Measurements from ENCODE around the gene SAE1.

DNA sequence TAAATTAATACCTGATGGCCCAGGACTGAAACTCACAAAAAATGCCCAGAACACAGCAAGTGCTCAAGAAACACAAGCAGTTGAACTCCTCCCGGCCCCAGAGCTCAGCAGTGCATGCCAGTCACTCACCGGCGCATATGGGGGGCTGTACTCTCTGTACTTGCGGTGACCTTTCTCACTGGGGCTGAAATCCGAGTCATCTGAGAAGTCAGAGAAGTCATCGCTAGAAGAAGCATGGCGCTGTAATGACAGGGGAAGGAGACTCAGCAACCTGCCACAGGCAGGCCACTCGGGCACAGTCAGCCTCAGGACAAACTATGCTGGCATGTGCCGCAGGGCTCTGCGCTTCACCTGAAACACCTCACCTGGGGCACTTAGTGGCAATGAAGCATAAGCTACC, 36.8 kb upstream of the SAE1 start:
- TF ChIP-seq, protein P1, sequence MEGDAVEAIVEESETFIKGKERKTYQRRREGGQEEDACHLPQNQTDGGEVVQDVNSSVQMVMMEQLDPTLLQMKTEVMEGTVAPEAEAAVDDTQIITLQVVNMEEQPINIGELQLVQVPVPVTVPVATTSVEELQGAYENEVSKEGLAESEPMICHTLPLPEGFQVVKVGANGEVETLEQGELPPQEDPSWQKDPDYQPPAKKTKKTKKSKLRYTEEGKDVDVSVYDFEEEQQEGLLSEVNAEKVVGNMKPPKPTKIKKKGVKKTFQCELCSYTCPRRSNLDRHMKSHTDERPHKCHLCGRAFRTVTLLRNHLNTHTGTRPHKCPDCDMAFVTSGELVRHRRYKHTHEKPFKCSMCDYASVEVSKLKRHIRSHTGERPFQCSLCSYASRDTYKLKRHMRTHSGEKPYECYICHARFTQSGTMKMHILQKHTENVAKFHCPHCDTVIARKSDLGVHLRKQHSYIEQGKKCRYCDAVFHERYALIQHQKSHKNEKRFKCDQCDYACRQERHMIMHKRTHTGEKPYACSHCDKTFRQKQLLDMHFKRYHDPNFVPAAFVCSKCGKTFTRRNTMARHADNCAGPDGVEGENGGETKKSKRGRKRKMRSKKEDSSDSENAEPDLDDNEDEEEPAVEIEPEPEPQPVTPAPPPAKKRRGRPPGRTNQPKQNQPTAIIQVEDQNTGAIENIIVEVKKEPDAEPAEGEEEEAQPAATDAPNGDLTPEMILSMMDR (IDR thresholded peaks at IDR 0.05; ENCODE audit: borderline replicate concordance, extremely low read depth, low read length, poor library complexity, severe bottlenecking): no peak
- no peak for TF ChIP-seq EZH2 (IDR thresholded peaks at IDR 0.05; ENCODE audit: borderline replicate concordance, low read depth, low read length, severe bottlenecking)

All from DND-41 (cell line).